HepG2 (cell line): ENCODE measurements around the gene BBC3. TPM values are rescaled to one million over a fixed set of nuclear protein-coding genes. Genes with fewer than 3 reads are reported as not detected.

Source experiments
- ARNT2 ChIP-seq: sonication (generic); formaldehyde crosslinking; IDR thresholded peaks from 2 replicates; pipeline ENCODE4 v1.8.0; 2022; ENCODE audit warnings: mild to moderate bottlenecking, low read depth, missing genetic modification reagents, moderate library complexity
- ASH2L ChIP-seq: fragments of 300-600, 200-600 bp; sonication (generic); IDR thresholded peaks from 2 replicates; pipeline ENCODE4 v1.7.0; 2017; ENCODE audit warnings: low read depth, mild to moderate bottlenecking, moderate library complexity, mixed read lengths, low read length; ENCODE audit not compliant: insufficient read length
- CHCHD3 ChIP-seq: sonication (generic); formaldehyde crosslinking; IDR thresholded peaks from 2 replicates; pipeline ENCODE4 v1.8.0; 2022; ENCODE audit warnings: mild to moderate bottlenecking, missing genetic modification reagents, moderate library complexity
- DRAP1 ChIP-seq: IDR thresholded peaks from 2 replicates; pipeline ENCODE4 v1.6.1; 2016; ENCODE audit warnings: missing genetic modification reagents, missing compliant biosample characterization
- EEA1 ChIP-seq: sonication (generic); formaldehyde crosslinking; IDR thresholded peaks from 2 replicates; pipeline ENCODE4 v1.5.1; 2020; ENCODE audit warnings: mild to moderate bottlenecking, missing genetic modification reagents, borderline replicate concordance
- ETV5 ChIP-seq: IDR thresholded peaks from 2 replicates; pipeline ENCODE4 v1.6.1; 2018; ENCODE audit warnings: missing biosample characterization, missing genetic modification reagents, inconsistent platforms, borderline replicate concordance
- FUBP1 ChIP-seq: sonication (generic); formaldehyde crosslinking; IDR thresholded peaks from 2 replicates; pipeline ENCODE4 v1.5.1; 2020; ENCODE audit warnings: missing genetic modification reagents, mild to moderate bottlenecking, borderline replicate concordance
- HDAC6 ChIP-seq: fragments of 200-600 bp; sonication (generic); IDR thresholded peaks from 2 replicates; pipeline ENCODE4 v1.7.0; 2017; ENCODE audit warnings: mild to moderate bottlenecking, antibody characterized with exemption, low read length, low read depth
- ISX ChIP-seq: sonication (generic); formaldehyde crosslinking; conservative IDR thresholded peaks from 2 replicates; pipeline ENCODE4 v1.5.0; 2020; ENCODE audit warnings: missing genetic modification reagents
- KDM2A ChIP-seq: sonication (generic); formaldehyde crosslinking; IDR thresholded peaks from 2 replicates; pipeline ENCODE4 v1.4.0; 2020; ENCODE audit warnings: low read depth, missing genetic modification reagents, borderline replicate concordance
- LCORL ChIP-seq, 2 experiments: fragments of 450-650 bp in 1 of 2; sonication (generic) in 1 of 2; formaldehyde crosslinking in 1 of 2; IDR thresholded peaks; 2 replicates each; pipeline versions ENCODE4 v1.5.0 to v1.6.1; 2017 to 2020; ENCODE audit warnings: antibody characterized with exemption in 1 of 2, missing genetic modification reagents in 1 of 2
- MAFK ChIP-seq, 2 experiments: IDR thresholded peaks in 1 of 2; conservative IDR thresholded peaks in 1 of 2; 2 replicates each; pipeline ENCODE4 v1.6.1; 2011; ENCODE audit warnings: improper control_type of control experiment in 2 of 2, low read length in 2 of 2
- NFIC ChIP-seq: IDR thresholded peaks from 2 replicates; pipeline ENCODE4 v1.6.1; 2012; ENCODE audit warnings: mild to moderate bottlenecking, low read length, inconsistent platforms
- NR2F6 ChIP-seq, 2 experiments: IDR thresholded peaks; 2 replicates each; pipeline ENCODE4 v1.6.1; 2016; ENCODE audit warnings: antibody characterized with exemption in 1 of 2, mild to moderate bottlenecking in 1 of 2
- RBAK ChIP-seq: sonication (generic); formaldehyde crosslinking; IDR thresholded peaks from 2 replicates; pipeline ENCODE4 v1.5.1; 2020; ENCODE audit warnings: mild to moderate bottlenecking, missing genetic modification reagents
- TCF12 ChIP-seq, 2 experiments: fragments of 450-650 bp in 1 of 2; sonication (generic) in 1 of 2; formaldehyde crosslinking in 1 of 2; IDR thresholded peaks; 2 replicates each; pipeline versions ENCODE4 v1.6.1 to v1.8.0; 2017 to 2022; ENCODE audit warnings: antibody characterized with exemption in 1 of 2, mild to moderate bottlenecking in 1 of 2, missing genetic modification reagents in 1 of 2, moderate library complexity in 1 of 2
- ZBTB44 ChIP-seq: sonication (generic); formaldehyde crosslinking; IDR thresholded peaks from 2 replicates; pipeline ENCODE4 v1.4.0; 2020; ENCODE audit warnings: missing genetic modification reagents
- ZBTB7B ChIP-seq: sonication (generic); formaldehyde crosslinking; IDR thresholded peaks from 2 replicates; pipeline ENCODE4 v1.4.0; 2020; ENCODE audit warnings: missing genetic modification reagents
- ZNF207 ChIP-seq: fragments of 450-650 bp; IDR thresholded peaks from 2 replicates; pipeline ENCODE4 v1.6.1; 2016; ENCODE audit warnings: antibody characterized with exemption, borderline replicate concordance
- ZNF430 ChIP-seq: sonication (generic); formaldehyde crosslinking; IDR thresholded peaks from 2 replicates; pipeline ENCODE4 v1.9.0; 2021; ENCODE audit warnings: mild to moderate bottlenecking, missing genetic modification reagents
- ZNF598 ChIP-seq: sonication (generic); formaldehyde crosslinking; IDR thresholded peaks from 2 replicates; pipeline ENCODE4 v1.5.1; 2020; ENCODE audit warnings: mild to moderate bottlenecking, missing genetic modification reagents, borderline replicate concordance
- ZNF780A ChIP-seq: sonication (generic); formaldehyde crosslinking; IDR thresholded peaks from 2 replicates; pipeline ENCODE4 v1.8.0; 2022; ENCODE audit warnings: mild to moderate bottlenecking, missing genetic modification reagents, moderate library complexity
- ZSCAN29 ChIP-seq: sonication (generic); formaldehyde crosslinking; conservative IDR thresholded peaks from 2 replicates; pipeline ENCODE4 v1.4.0; 2020; ENCODE audit warnings: mild to moderate bottlenecking, missing genetic modification reagents
- ZSCAN9 ChIP-seq: IDR thresholded peaks from 2 replicates; pipeline ENCODE4 v1.6.1; 2016; ENCODE audit warnings: borderline replicate concordance
- ZZZ3 ChIP-seq: sonication (generic); formaldehyde crosslinking; IDR thresholded peaks from 2 replicates; pipeline ENCODE4 v1.4.0; 2020; ENCODE audit warnings: missing genetic modification reagents, mild to moderate bottlenecking, borderline replicate concordance
- polyA plus RNA-seq, 8 experiments: library from polyadenylated mRNA; depleted of rRNA in 3 of 8; stranded (reverse) in 7 of 8; unstranded in 1 of 8; fragments of >200 nt; fragmentation: Illumina TruSeq in 4 of 8; extraction: Trizol in 4 of 8; gene quantifications; 2 replicates each; pipeline versions ENCODE4 v1.2.1 to v1.2.3, GENCODE V29; 2011 to 2016; ENCODE audit warnings: low read depth in 4 of 8, missing spikeins in 1 of 8, mixed read lengths in 1 of 8; ENCODE audit not compliant: insufficient read depth in 1 of 8
- total RNA-seq, 5 experiments: library from RNA; depleted of rRNA; stranded (reverse); fragments of >200 nt; fragmentation: Illumina TruSeq; extraction: Trizol; gene quantifications; 2 replicates each; pipeline ENCODE4 v1.2.3, GENCODE V29; 2016; ENCODE audit warnings: low read depth in 1 of 5

Gene BBC3
- total and polyA plus RNA-seq, 2 of the 13 experiments (the other 11 are each of a cell fraction or from before 2014, with no cell fraction given), result 6.1 to 8.8 TPM

- TF ChIP-seq ZNF430 (CRISPR knock-in tag) (no peak), RBAK (no peak), CHCHD3 (CRISPR knock-in tag) (no peak), ARNT2 (CRISPR knock-in tag) (peak; percentile 63; the same call in 1 of the 2 replicates), LCORL (IDR thresholded peaks at IDR 0.05) (no peak), LCORL (CRISPR knock-in tag; IDR thresholded peaks at IDR 0.05) (no peak), ETV5 (CRISPR knock-in tag) (peak; percentile 39; the same call in 1 of the 2 replicates), ISX (CRISPR knock-in tag) (no peak), ZNF780A (no peak), FUBP1 (CRISPR knock-in tag) (no peak), ZSCAN9 (CRISPR knock-in tag) (no peak; the same call in 1 of the 2 replicates), NFIC (no peak), DRAP1 (CRISPR knock-in tag) (peak; percentile 91), ZZZ3 (CRISPR knock-in tag) (no peak), ZSCAN29 (CRISPR knock-in tag) (0 out of 2 replicates have a peak, but pooled peaks have one; percentile 43), TCF12 (IDR thresholded peaks at IDR 0.05) (no peak), TCF12 (CRISPR knock-in tag; IDR thresholded peaks at IDR 0.05) (no peak), NR2F6 (IDR thresholded peaks at IDR 0.05) (no peak), NR2F6 (CRISPR knock-in tag; IDR thresholded peaks at IDR 0.05) (no peak), ZNF207 (no peak), ZBTB7B (no peak; the same call in 1 of the 2 replicates), MAFK (conservative IDR thresholded peaks at IDR 0.05 in 1 of 2, IDR thresholded peaks at IDR 0.05 in 1 of 2; ENCODE audit: low read length in 2 of 2) (0 out of 4 replicates have a peak, but pooled peaks of 1 of the 2 experiments have one; percentile 2), ZBTB44 (CRISPR knock-in tag) (no peak), ASH2L (peak; percentile 28), ZNF598 (CRISPR knock-in tag) (no peak; the same call in 1 of the 2 replicates), KDM2A (peak; percentile 87), HDAC6 (no peak), EEA1 (CRISPR knock-in tag) (no peak)
These were observed 42.5 kb upstream of the BBC3 start (continued) for GRCh38 chr19:47273313-47274070.
